ENCODE results near the gene SDF4.

The SDF4 gene

DNA sequence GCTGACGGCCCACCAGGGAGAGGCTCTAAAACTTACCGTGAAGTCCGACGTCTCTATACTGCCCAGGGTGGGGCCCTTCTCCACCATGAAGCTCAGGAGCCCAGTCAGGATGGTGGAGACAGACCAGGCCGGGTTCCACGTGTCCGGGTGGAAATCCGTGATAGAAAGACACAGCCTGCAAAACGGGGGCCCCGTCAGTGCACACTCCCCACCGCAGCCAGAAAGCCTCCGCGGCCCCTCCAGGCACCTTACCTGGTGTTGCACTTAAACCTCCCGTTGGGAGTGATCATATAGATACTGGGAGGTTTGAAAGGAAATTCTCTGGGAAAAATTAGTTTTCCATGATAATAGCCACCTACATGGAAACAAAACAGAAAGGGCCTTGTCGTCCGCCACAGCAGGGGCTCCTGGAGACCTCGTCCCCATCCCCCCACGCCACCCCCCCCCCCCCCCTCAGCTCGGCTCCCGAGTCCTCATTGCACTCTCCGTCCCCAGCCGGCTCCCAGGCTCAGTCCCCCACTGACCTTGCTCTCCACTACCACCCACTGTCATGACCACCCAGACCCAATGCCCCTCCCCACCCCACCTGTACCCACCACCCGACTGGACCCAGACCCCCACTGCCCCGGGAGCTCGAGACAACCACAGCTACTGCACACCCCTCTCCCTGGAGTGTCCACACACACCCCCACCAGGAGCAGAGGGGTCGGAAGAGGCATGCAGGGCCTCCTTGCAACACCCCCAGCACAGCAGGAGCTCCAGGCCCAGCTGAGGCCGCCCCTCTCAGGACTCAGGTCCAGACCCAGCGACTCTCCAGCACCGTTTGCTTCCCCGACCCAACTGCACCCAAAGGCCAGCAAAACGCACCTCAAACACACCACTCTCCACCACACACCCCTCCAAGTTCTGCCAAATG, 25.4 kb upstream of the SDF4 start:
- peaks cover 90% of the 10 kb centered on the region for H3K36me3 ChIP-seq (ENCODE audit: insufficient read depth, low read length)

GRCh38 chr1:1255611-1256010, 23.8 kb upstream of the SDF4 start:
- Histone ChIP-seq H3K27me3 (ENCODE audit: insufficient read depth, low read length, poor library complexity) (no peaks in the 10 kb centered on the region), H3K27ac (ENCODE audit: low read length) (no peak overlapping the region), H3K4me3 (ENCODE audit: low read depth in 1 of 2, low read length in 2 of 2) (no peak overlapping the region), H3K36me3 (ENCODE audit: insufficient read depth, low read length) (peaks cover 78% of the 10 kb centered on the region), H2AFZ (ENCODE audit: low read depth, low read length) (no peak overlapping the region), H3K79me2 (ENCODE audit: insufficient read depth, low read length) (peaks cover 28% of the 10 kb centered on the region), H3K9me3 (ENCODE audit: insufficient read depth, low read length, severe bottlenecking) (no peaks in the 10 kb centered on the region), H3K4me1 (ENCODE audit: insufficient read depth, low read length) (peaks cover 19% of the 10 kb centered on the region), H3K9ac (ENCODE audit: low read depth, low read length) (no peak overlapping the region), H3K4me2 (ENCODE audit: insufficient read depth, low read length) (no peak overlapping the region), H4K20me1 (ENCODE audit: insufficient read depth, low read length) (peaks cover 34% of the 10 kb centered on the region)
- TF ChIP-seq EZH2 (IDR thresholded peaks at IDR 0.05; ENCODE audit: borderline replicate concordance, low read depth, low read length, severe bottlenecking) = no peak
- TF ChIP-seq, protein P1, sequence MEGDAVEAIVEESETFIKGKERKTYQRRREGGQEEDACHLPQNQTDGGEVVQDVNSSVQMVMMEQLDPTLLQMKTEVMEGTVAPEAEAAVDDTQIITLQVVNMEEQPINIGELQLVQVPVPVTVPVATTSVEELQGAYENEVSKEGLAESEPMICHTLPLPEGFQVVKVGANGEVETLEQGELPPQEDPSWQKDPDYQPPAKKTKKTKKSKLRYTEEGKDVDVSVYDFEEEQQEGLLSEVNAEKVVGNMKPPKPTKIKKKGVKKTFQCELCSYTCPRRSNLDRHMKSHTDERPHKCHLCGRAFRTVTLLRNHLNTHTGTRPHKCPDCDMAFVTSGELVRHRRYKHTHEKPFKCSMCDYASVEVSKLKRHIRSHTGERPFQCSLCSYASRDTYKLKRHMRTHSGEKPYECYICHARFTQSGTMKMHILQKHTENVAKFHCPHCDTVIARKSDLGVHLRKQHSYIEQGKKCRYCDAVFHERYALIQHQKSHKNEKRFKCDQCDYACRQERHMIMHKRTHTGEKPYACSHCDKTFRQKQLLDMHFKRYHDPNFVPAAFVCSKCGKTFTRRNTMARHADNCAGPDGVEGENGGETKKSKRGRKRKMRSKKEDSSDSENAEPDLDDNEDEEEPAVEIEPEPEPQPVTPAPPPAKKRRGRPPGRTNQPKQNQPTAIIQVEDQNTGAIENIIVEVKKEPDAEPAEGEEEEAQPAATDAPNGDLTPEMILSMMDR (IDR thresholded peaks at IDR 0.05; ENCODE audit: borderline replicate concordance, extremely low read depth, low read length, poor library complexity, severe bottlenecking) = no peak
- no peak for ATAC-seq (ENCODE audit: insufficient read depth, low read depth)
- no peak for DNase-seq

More for the DNA sequence above, 25.4 kb upstream of the SDF4 start:
- no peak overlapping the region for H3K4me2 ChIP-seq (ENCODE audit: insufficient read depth, low read length)
- H3K9ac ChIP-seq (ENCODE audit: low read depth, low read length) = no peak overlapping the region
- H3K4me1 ChIP-seq (ENCODE audit: insufficient read depth, low read length) = peaks cover 3% of the 10 kb centered on the region; the same call in 1 of the 2 replicates
- no peak overlapping the region for H3K4me3 ChIP-seq (ENCODE audit: low read depth in 1 of 2, low read length in 2 of 2)
- no peaks in the 10 kb centered on the region for H3K27me3 ChIP-seq (ENCODE audit: insufficient read depth, low read length, poor library complexity)
- peaks cover 32% of the 10 kb centered on the region for H3K79me2 ChIP-seq (ENCODE audit: insufficient read depth, low read length)
- ATAC-seq (ENCODE audit: insufficient read depth, low read depth) = no peak
- H4K20me1 ChIP-seq (ENCODE audit: insufficient read depth, low read length) = peaks cover 43% of the 10 kb centered on the region
- no peak overlapping the region for H2AFZ ChIP-seq (ENCODE audit: low read depth, low read length)
- no peaks in the 10 kb centered on the region for H3K9me3 ChIP-seq (ENCODE audit: insufficient read depth, low read length, severe bottlenecking)
- TF ChIP-seq EZH2 (IDR thresholded peaks at IDR 0.05; ENCODE audit: borderline replicate concordance, low read depth, low read length, severe bottlenecking) = no peak
- TF ChIP-seq, protein P1 (IDR thresholded peaks at IDR 0.05; ENCODE audit: borderline replicate concordance, extremely low read depth, low read length, poor library complexity, severe bottlenecking) = no peak
- H3K27ac ChIP-seq (ENCODE audit: low read length) = no peak overlapping the region
- no peak for DNase-seq

DNA sequence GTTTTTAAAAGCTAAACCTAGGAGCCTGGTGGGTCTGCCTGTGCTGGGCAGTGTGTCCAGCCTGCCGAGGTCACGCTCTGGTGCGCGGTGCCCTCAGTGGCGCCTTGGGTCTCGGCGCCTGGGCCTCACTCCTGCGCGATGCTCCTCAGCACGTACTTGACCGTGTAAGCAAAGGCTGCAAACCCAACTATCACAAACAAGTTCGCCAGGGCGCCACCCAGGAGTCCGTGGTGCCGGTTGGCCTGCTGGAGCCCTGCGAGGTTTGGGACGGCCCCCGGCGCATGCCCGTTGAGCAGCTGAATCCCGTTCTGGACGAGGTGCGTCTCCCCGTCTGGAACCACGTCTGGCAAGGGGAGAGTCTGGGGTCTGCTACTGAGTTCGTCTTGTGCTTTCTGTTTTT, 23.3 kb upstream of the SDF4 start:
- H3K4me3 ChIP-seq (ENCODE audit: low read depth in 1 of 2, low read length in 2 of 2) = no peak overlapping the region
- H4K20me1 ChIP-seq (ENCODE audit: insufficient read depth, low read length) = peaks cover 28% of the 10 kb centered on the region
- peaks cover 24% of the 10 kb centered on the region for H3K4me1 ChIP-seq (ENCODE audit: insufficient read depth, low read length)
- H3K4me2 ChIP-seq (ENCODE audit: insufficient read depth, low read length) = no peak overlapping the region
- peaks cover 22% of the 10 kb centered on the region for H3K79me2 ChIP-seq (ENCODE audit: insufficient read depth, low read length)
- H3K36me3 ChIP-seq (ENCODE audit: insufficient read depth, low read length) = peaks cover 73% of the 10 kb centered on the region
- ATAC-seq (ENCODE audit: insufficient read depth, low read depth) = no peak
- no peak overlapping the region for H3K27ac ChIP-seq (ENCODE audit: low read length)
- H2AFZ ChIP-seq (ENCODE audit: low read depth, low read length) = no peak overlapping the region
- no peak overlapping the region for H3K9ac ChIP-seq (ENCODE audit: low read depth, low read length)
- DNase-seq = no peak
- H3K27me3 ChIP-seq (ENCODE audit: insufficient read depth, low read length, poor library complexity) = no peaks in the 10 kb centered on the region
- no peak for TF ChIP-seq EZH2 (IDR thresholded peaks at IDR 0.05; ENCODE audit: borderline replicate concordance, low read depth, low read length, severe bottlenecking)
- TF ChIP-seq, protein P1 (IDR thresholded peaks at IDR 0.05; ENCODE audit: borderline replicate concordance, extremely low read depth, low read length, poor library complexity, severe bottlenecking) = no peak
- no peaks in the 10 kb centered on the region for H3K9me3 ChIP-seq (ENCODE audit: insufficient read depth, low read length, severe bottlenecking)

Data from DND-41 (cell line).